Suprapubic skin (tissue), 3 donors: ENCODE measurements around the gene CFD.

Source experiments
- EP300 ChIP-seq: sonication (generic); formaldehyde crosslinking; IDR thresholded peaks from one replicate; pipeline ENCODE4 v1.6.1; 2017; ENCODE audit warnings: antibody characterized with exemption
- POLR2A ChIP-seq, 2 donors: fragments of 450-650 bp; IDR thresholded peaks; one replicate each; pipeline ENCODE4 v1.6.1; 2017; ENCODE audit warnings: antibody characterized with exemption in 2 of 2, mild to moderate bottlenecking in 2 of 2, moderate library complexity in 2 of 2
- TF ChIP-seq, protein P1 (sequence below), 2 donors: fragments of 200-600 bp in 1 of 2; fragments of 450-650 bp in 1 of 2; sonication (generic) in 1 of 2; IDR thresholded peaks; one replicate each; pipeline ENCODE4 v1.5.1; 2016 to 2019; ENCODE audit warnings: antibody characterized with exemption in 2 of 2, mild to moderate bottlenecking in 1 of 2, moderate library complexity in 1 of 2

DNA sequence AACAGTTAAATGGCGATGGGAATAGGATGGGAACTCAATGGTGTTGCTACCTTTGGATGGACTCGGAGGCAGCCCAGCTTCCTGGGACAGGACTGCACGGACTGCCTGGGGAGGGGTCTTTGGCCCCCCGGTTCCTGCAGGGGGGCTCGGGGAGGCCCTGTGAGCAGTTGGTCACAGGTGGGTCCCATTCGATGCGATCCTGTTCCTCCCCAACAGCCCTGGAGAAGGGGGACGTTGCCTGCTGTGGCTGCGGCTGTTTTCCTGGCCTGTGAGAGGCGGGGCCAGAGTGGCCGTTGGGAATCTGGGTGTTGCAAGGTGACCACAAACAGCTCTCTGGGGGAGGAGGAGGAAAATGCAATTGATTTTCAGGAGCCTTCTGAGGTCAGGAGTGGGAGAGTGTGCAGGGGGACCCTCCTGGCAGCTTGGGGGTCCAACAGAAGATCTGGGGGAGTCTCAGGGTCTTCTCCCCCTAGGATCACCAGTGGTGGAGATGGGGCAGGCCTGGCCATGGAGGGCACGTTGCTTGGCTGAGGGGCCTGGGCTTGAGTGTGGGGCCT is 35.8 kb upstream of the CFD start:
- TF ChIP-seq POLR2A (IDR thresholded peaks at IDR 0.05): no peak
- TF ChIP-seq, protein P1, sequence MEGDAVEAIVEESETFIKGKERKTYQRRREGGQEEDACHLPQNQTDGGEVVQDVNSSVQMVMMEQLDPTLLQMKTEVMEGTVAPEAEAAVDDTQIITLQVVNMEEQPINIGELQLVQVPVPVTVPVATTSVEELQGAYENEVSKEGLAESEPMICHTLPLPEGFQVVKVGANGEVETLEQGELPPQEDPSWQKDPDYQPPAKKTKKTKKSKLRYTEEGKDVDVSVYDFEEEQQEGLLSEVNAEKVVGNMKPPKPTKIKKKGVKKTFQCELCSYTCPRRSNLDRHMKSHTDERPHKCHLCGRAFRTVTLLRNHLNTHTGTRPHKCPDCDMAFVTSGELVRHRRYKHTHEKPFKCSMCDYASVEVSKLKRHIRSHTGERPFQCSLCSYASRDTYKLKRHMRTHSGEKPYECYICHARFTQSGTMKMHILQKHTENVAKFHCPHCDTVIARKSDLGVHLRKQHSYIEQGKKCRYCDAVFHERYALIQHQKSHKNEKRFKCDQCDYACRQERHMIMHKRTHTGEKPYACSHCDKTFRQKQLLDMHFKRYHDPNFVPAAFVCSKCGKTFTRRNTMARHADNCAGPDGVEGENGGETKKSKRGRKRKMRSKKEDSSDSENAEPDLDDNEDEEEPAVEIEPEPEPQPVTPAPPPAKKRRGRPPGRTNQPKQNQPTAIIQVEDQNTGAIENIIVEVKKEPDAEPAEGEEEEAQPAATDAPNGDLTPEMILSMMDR (IDR thresholded peaks at IDR 0.05): no peak
- no peak for TF ChIP-seq EP300
